Measurements from ENCODE around the gene PDCD2.
"Not testable (repeated sequence)": the region's sequence is repeated elsewhere in the genome, so short reads cannot be mapped to it uniquely, and the experiment has no call there.

GRCh38 chr6:170527995-170528394 lies 56.4 kb downstream of the PDCD2 start:
- TF ChIP-seq, protein P1, sequence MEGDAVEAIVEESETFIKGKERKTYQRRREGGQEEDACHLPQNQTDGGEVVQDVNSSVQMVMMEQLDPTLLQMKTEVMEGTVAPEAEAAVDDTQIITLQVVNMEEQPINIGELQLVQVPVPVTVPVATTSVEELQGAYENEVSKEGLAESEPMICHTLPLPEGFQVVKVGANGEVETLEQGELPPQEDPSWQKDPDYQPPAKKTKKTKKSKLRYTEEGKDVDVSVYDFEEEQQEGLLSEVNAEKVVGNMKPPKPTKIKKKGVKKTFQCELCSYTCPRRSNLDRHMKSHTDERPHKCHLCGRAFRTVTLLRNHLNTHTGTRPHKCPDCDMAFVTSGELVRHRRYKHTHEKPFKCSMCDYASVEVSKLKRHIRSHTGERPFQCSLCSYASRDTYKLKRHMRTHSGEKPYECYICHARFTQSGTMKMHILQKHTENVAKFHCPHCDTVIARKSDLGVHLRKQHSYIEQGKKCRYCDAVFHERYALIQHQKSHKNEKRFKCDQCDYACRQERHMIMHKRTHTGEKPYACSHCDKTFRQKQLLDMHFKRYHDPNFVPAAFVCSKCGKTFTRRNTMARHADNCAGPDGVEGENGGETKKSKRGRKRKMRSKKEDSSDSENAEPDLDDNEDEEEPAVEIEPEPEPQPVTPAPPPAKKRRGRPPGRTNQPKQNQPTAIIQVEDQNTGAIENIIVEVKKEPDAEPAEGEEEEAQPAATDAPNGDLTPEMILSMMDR (IDR thresholded peaks at IDR 0.05) = not testable (repeated sequence)
- not testable (repeated sequence) for TF ChIP-seq ZFX (IDR thresholded peaks at IDR 0.05; ENCODE audit: borderline replicate concordance)
